Measurements from ENCODE around the gene TRAF6.

DNA sequence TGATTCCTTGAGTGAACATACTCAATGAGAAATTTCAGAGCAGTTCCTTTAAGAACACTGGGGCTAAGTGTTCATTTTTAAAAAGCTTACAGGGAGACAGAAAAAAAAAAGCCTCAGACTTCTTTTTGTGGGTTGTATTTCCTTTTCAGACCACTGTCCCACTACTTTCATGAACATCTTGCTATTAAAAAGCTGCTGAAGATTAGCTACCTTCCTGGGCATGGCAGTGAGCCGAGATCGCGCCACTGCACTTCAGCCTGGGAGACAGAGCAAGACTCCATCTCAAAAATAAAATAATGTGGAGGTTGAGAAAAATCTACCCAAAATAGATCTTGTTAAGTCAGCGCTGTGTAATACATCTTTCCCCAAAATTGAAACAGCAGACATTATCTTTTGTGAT lies 10.8 kb downstream of the TRAF6 start:
- TF ChIP-seq RAD21 (conservative IDR thresholded peaks at IDR 0.05 in 1 of 2, IDR thresholded peaks at IDR 0.05 in 1 of 2), result no peak
- no peak for TF ChIP-seq BHLHE40 (IDR thresholded peaks at IDR 0.05; ENCODE audit: low read depth, low read length)
- no peak for TF ChIP-seq MAFK (IDR thresholded peaks at IDR 0.05; ENCODE audit: partially characterized antibody)
- TF ChIP-seq, protein P1, sequence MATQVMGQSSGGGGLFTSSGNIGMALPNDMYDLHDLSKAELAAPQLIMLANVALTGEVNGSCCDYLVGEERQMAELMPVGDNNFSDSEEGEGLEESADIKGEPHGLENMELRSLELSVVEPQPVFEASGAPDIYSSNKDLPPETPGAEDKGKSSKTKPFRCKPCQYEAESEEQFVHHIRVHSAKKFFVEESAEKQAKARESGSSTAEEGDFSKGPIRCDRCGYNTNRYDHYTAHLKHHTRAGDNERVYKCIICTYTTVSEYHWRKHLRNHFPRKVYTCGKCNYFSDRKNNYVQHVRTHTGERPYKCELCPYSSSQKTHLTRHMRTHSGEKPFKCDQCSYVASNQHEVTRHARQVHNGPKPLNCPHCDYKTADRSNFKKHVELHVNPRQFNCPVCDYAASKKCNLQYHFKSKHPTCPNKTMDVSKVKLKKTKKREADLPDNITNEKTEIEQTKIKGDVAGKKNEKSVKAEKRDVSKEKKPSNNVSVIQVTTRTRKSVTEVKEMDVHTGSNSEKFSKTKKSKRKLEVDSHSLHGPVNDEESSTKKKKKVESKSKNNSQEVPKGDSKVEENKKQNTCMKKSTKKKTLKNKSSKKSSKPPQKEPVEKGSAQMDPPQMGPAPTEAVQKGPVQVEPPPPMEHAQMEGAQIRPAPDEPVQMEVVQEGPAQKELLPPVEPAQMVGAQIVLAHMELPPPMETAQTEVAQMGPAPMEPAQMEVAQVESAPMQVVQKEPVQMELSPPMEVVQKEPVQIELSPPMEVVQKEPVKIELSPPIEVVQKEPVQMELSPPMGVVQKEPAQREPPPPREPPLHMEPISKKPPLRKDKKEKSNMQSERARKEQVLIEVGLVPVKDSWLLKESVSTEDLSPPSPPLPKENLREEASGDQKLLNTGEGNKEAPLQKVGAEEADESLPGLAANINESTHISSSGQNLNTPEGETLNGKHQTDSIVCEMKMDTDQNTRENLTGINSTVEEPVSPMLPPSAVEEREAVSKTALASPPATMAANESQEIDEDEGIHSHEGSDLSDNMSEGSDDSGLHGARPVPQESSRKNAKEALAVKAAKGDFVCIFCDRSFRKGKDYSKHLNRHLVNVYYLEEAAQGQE (IDR thresholded peaks at IDR 0.05), result no peak
- TF ChIP-seq SREBF2 (IDR thresholded peaks at IDR 0.05), result no peak
- no peak for TF ChIP-seq EP300 (IDR thresholded peaks at IDR 0.05)
